ENCODE measurements around the gene SPRYD3.

DNA sequence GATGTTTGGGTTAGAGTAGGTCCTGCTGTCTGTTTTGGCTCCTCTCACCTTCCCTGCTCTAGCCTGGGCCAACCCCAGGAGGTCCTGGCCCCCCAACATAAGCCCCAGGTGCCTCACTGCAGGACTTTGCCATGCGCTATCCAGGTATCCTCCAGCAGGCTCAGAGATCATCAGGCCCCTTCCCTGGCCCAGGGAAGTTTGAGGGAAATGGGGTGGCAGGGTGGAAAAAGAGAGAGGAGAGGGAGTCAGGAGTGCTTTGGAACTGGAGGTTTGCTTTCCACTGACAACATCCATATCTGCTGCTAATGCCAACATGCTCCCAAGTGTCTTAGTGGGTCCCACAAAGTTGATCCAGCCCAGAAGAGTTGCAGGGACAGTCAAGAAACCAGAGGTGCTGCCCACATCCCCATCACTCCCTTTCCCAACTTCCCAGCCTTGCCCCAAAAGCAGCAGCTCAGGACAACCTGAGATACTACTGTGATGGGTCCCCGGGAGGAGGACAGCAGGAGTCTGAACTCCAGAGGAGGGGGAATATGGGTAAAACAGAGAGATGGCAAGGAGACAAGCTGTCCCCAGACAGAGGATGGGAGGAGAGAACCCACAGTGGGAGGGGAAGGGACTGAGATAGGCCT is 28.6 kb downstream of the SPRYD3 start:
- no peak for TF ChIP-seq REST (tag by site-specific recombination; IDR thresholded peaks at IDR 0.05)
- no peak for TF ChIP-seq ZNF138 (tag by site-specific recombination; IDR thresholded peaks at IDR 0.05; ENCODE audit: borderline replicate concordance)
- no peak for TF ChIP-seq CTCF (tag by site-specific recombination; IDR thresholded peaks at IDR 0.05)
